Ureter (tissue), 1 donor: ENCODE measurements around the gene ZFP3. TPM values are rescaled to one million over a fixed set of nuclear protein-coding genes. Genes with fewer than 3 reads are reported as not detected.
"Not testable (repeated sequence)": the region's sequence is repeated elsewhere in the genome, so short reads cannot be mapped to it uniquely, and the experiment has no call there.

Experiments
- DNase-seq: peaks from one replicate; pipeline ENCODE4 v3.0.0-alpha.2; 2020; ENCODE audit warnings: low spot score
- total RNA-seq: library from RNA; stranded (reverse); gene quantifications from one replicate; pipeline ENCODE4 v1.2.4, GENCODE V29; 2023
- donor health status: DM: yes; HTN: yes; CAD: no.

The ZFP3 gene
- total RNA-seq, 1 donor from 2014 or later, result 9.1 TPM

DNA sequence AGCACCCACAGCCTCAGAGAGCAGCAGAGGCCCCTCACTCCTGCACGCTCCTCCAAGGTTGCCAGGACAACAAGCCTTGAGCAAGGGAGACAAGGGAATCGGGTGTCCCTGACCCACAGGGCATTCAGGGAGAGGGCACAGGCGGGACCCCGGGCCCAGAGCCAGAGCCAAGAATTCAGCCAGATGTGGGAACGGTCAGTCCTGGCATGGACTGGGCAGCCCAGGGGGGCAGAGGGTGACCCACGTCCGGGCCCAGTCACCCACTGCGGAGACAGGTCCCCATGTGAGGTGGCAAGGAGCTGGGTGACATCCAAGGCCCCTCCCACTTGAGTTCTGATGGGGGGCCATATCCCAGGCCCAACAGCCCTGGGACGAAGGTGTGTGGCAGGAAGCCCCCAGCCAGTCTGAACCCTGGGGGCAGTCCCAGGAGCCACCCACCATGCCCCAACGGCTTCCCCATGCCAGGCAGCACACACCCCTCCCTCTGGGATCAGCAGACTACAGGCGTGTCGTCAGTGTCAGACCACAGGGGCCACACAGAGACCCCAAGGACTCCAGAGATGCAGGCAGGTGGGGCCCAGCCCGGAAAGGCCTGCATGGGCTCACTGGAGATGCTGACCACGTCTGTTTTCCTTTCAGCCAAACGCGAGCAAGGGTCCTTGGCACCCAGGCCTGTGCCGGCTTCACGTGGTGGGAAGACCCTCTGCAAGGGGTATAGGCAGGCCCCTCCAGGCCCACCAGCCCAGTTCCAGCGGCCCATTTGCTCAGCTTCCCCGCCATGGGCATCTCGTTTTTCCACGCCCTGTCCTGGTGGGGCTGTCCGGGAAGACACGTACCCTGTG lies 60.6 kb downstream of the ZFP3 start:
- no peak for DNase-seq

GRCh38 chr17:5139458-5139732 lies 61.1 kb downstream of the ZFP3 start:
- no peak for DNase-seq

GRCh38 chr17:5142877-5143276 lies 64.6 kb downstream of the ZFP3 start:
- not testable (repeated sequence) for DNase-seq

Other genes starting within 250 kb of the ZFP3 start
- gene MINK1, start 245.1 kb upstream of the ZFP3 start, total RNA-seq, result 119 TPM
- gene C17orf107, start 178.9 kb upstream of the ZFP3 start, total RNA-seq, result 4.6 TPM
- 1.2 TPM for gene CHRNE, start 175.4 kb upstream of the ZFP3 start, total RNA-seq
- not detected for gene GP1BA, start 146.2 kb upstream of the ZFP3 start, total RNA-seq
- gene SLC25A11, start 138.4 kb upstream of the ZFP3 start, total RNA-seq, result 62.0 TPM
- gene RNF167, start 138.2 kb upstream of the ZFP3 start, total RNA-seq, result 129 TPM
- 598 TPM for gene PFN1, start 129.9 kb upstream of the ZFP3 start, total RNA-seq
- 6.2 TPM for gene ENO3, start 127.3 kb upstream of the ZFP3 start, total RNA-seq
- 66.4 TPM for gene SPAG7, start 110.7 kb upstream of the ZFP3 start, total RNA-seq
- 86.0 TPM for gene CAMTA2, start 90.8 kb upstream of the ZFP3 start, total RNA-seq
- 1.1 TPM for gene INCA1, start 80.9 kb upstream of the ZFP3 start, total RNA-seq
- gene KIF1C, start 80.5 kb upstream of the ZFP3 start, total RNA-seq, result 141 TPM
- gene SLC52A1, start 43.0 kb upstream of the ZFP3 start, total RNA-seq, result 2.5 TPM
- 5.9 TPM for gene ZNF232, start 33.4 kb downstream of the ZFP3 start, total RNA-seq
- 0.08 TPM for gene USP6, start 37.6 kb downstream of the ZFP3 start, total RNA-seq
- gene ZNF594, start 113.4 kb downstream of the ZFP3 start, total RNA-seq, result 13.5 TPM
- gene SCIMP, start 156.4 kb downstream of the ZFP3 start, total RNA-seq, result 2.9 TPM
- 40.4 TPM for gene RABEP1, start 203.8 kb downstream of the ZFP3 start, total RNA-seq